ENCODE data around the gene EBF3.

Gene EBF3

DNA sequence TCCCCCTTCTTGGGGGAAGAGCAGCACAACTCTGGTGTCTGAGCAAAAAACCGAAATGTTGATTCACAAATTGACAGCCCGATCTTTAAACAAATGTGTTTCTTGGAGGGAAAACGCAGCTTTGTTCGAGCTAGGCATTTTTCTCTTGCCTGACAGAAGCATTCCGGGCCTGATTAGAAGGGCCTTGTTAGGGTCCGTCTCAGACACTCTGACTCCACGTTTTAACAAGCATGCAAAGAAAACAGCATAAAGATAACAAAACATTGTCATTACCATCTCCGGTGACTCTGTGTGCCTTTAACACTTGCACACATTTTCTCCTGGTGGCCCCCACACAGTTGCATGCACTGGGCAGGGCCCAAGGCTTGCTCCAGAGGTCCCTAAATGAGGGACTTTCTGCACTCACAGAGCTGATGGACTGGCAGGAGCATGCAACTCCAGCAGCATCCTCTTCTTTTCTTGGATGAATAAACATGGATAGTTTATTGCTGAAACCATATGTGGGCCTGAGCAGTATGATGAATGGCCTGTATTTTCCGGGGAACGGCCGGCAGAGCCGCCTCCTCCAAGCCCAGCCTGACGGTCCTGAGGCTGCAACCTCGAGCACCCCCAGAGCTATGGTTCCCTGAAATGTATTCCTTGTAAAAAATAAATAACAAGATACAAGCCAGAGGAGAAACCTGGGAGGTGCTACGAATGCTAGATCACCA, 50.9 kb downstream of the EBF3 start:
- in situ Hi-C loops (cut with MboI; ENCODE audit: low sequenced_read_pairs) = no loop called here

DNA sequence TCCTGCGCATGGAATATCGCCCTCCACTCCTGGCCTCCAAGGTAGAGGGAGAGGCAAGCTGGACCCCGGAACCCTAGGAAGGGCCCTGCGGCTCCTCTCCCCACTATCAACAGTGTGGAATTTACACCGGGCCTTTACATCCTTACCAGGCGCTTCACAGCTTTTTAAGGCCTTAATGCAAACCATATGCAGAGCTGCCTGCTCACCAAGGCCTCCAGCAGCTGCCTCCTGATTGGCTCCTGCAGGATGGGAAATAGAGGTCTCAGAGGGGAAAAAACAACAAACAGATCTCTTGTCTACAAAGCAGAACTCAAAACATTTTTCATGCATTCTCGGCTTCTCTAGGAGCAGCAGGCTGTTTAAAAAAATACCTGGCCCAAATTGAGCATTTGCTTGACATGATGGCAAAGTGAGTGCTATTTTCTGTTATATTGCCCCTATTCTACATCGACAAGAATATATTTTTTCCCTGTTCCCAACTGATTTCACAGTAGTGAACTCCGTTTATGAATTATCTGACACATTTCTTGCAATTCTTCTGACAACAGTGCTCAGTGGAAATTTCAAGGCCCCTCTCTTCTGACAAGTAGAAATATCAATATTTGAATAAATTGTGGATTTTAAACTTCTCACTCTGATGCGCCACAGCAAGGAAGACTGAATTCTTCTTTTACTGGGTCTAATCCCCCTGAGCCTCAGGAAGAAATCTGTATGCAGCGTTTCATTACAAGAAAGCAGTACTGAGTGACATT, 51.7 kb downstream of the EBF3 start:
- in situ Hi-C loops (cut with MboI; ENCODE audit: low sequenced_read_pairs) = no loop called here

GRCh38 chr10:129911451-129912165, 52.5 kb downstream of the EBF3 start:
- in situ Hi-C loops (cut with MboI; ENCODE audit: low sequenced_read_pairs) = no loop called here

- in situ Hi-C loops (cut with MboI; ENCODE audit: low sequenced_read_pairs) = no loop called here
Observed at GRCh38 chr10:129910861-129911260, 53.2 kb downstream of the EBF3 start.

DNA sequence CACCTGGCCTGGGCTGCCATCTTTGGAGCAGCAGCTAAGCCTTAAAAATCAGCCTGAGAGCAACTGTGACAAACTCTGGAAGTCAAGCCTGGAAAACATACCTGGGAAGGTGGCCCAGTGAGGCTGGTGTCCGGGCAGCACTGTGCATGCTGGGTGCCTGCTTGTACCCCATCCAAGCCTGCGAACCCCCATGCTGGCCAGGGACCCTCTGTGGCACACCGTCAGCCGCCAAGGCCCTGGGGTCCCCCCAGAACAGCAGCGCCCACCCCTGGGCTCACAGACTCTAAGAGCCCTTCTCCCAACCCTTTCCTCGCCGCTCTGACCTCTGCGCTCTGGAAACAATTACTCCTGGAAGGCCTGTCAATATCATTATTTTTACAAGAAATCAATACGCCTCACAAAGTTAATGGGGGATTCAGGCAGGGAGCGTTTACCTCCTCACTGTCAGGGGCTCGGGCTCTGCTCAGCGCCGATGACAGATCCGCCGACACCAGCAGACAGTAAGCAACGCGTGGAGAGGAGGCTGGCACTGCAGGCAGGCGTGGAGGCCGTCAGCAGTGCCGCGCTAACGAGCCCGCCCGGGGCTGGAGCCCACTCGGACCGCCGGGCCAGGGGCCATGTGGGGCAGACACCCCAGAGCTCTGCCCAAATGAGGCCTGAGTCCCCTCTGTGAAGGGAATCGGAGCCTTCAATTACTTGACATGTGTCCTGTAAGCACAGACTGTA, 54.4 kb downstream of the EBF3 start:
- in situ Hi-C loops (cut with MboI; ENCODE audit: low sequenced_read_pairs) = no loop called here

DNA sequence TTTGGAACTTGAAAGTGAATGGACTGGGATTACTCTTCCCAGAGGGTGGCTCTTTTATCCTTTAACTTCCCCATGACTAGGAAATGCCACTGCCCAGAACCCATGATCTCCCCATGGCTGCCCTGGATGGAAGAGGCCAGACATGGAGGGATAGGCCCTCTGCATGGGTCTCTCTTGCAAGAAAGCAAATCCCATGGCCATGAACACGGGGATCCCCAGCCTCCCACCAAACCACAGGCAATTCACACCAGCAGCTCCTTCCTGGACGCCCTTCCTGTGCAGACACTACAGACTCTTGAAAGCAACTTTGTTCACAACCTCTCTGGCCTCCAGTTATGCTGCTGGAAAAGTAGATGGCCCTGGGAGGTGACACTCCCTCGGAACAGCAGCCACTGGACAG, 55.0 kb downstream of the EBF3 start:
- in situ Hi-C loops (cut with MboI; ENCODE audit: low sequenced_read_pairs) = no loop called here

- in situ Hi-C loops (cut with MboI; ENCODE audit: low sequenced_read_pairs) = no loop called here
Observed at GRCh38 chr10:129908406-129908805, 55.7 kb downstream of the EBF3 start.

DNA sequence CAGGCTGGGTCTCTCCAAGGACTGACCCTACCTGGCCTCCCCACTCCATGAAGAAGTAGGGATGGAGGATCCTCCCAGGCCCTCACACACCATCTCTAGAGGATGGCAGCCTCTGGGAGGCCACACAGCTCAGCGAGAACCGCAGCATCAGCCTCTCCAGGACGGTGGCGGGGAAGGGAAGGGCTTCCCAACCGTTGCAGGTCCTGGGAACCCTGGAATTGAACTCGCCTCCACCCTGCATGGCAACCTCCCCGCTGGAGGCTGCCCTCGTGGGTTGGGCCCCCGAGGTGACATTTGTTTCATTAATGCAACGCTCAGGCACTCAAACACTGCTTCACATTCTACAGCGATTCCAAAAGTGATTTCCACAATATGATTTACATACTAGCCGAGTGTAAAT, 58.5 kb downstream of the EBF3 start:
- in situ Hi-C loops (cut with MboI; ENCODE audit: low sequenced_read_pairs) = no loop called here

DNA sequence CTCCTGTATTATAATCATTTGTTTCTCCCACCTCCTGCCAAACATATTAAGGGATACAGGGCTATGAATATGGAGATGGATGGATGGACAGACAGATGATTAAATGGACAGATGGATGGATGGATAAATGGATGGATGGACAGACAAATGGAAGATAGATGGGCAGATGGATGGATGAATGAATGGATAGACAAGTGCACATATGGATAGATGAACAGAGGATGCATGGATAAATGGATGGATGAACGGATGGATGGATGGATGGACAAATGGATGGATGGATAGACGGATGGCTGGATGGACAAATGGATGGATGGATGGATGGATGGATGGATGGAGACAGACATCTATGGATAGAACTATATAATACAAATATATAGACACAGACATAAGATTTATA, 59.8 kb downstream of the EBF3 start:
- in situ Hi-C loops (cut with MboI; ENCODE audit: low sequenced_read_pairs) = no loop called here

DNA sequence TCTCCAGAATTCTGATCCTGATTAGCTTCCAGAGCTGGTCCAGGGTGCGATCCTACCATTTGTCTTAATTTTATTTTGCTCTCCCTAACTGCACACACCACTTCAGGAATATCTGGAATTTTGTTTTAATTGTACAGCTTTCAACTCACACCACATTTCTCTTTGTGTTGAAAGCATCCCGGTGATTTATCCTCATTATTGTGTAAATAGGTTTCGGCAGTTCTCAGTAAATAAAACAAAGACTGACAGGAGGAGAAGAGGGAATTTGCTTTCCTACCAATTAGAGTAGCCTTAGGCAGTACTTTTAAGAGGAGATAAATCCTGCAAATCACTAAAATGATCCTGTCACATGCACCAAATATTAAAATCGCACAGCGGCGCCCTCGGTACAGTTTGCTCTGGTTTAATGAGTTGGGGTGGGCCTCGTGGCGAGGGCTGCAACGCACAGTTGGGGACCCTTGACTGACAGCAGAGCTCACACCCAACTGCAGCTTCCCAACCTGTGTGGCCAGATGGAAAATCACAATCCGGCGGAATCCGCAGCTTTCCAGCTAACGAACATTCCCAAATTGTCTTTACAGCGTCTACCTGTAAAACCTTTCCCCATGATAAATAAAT, 62.6 kb downstream of the EBF3 start:
- in situ Hi-C loops (cut with MboI; ENCODE audit: low sequenced_read_pairs) = no loop called here

DNA sequence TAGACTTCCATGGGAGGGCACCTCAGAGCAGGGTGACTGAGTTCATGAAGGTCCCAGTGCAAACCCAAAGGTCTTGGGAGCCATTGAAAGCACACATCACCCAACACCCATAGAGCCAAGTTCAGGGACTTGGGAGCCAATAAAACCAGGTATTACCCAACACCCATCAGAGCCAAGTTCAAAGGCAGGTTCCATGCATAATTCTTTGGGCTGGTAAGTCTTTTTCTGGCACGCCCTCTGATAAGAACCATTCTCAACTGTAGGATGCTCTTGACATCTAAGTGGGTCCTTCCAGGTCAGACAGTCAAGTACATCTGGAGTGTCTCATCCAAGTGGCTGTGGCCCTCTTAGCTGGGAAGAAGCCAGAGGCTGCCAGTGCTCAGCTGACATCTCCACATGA, 63.2 kb downstream of the EBF3 start:
- in situ Hi-C loops (cut with MboI; ENCODE audit: low sequenced_read_pairs) = no loop called here

DNA sequence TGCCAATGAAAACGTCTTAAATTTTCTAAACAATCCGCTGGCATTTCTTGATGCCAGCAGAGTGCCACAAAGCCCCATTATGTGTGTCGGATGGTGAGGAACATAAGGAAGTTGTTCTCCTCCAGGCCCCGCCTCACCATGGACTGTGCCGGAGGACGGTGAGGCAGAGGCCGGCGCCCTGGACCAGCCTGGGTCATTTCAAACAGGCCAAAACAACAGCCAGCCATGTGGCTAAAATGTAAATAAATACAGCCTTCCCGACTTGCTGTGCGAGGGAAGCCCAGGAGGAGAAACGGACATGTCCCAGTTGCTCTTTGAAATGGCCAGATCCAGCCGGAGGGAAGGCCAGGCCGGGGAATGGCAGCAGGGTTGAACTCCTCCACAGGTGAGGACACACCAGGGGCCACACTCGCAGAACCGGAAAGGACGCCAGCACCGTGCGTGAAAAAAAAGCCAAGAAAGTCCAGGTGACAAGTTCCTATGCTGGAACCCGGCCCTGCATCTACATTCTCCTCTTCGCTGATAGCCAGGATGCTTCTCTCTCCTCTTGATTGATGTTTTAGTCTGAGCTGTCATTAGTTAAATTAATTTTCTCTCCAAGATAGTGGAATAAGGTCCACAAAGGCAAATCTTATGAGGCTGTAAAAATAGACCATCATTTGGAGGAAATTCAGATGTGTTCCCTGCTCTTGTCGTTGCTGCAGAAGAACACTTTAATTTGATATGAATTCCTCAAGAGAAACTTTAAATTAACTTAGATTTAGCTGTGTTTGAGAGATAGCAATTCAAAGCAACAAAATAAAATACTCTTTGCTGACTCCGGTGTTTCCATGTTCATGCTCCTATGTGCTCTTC, 64.6 kb downstream of the EBF3 start:
- in situ Hi-C loops (cut with MboI; ENCODE audit: low sequenced_read_pairs) = no loop called here

DNA sequence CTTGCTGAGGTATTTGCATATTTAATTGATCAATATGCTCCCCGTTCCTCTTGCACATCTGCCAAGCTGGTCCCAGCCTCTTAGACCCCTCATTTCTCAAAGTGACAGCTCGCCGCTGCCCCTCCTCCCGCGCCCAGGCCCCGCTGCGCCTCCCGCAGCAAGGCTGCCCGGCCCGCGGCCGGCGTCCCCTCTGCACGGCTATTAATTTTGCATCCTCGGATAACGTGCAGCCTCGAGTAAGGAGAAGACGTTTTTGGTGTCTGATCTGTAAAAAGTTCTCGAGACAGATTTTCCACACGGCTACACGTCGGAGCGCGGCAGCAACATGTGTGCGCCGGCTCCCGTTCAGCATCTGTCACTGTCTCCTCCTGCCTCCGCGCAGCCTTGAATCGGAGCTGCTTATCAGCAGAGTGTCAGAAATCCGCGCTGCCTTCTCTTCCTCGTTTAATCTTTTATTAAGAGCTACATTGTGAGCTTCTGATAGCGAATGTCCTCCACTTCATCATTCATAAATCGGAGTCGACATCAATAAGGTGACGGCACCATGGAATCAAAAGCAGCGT, 65.3 kb downstream of the EBF3 start:
- in situ Hi-C loops (cut with MboI; ENCODE audit: low sequenced_read_pairs) = no loop called here

DNA sequence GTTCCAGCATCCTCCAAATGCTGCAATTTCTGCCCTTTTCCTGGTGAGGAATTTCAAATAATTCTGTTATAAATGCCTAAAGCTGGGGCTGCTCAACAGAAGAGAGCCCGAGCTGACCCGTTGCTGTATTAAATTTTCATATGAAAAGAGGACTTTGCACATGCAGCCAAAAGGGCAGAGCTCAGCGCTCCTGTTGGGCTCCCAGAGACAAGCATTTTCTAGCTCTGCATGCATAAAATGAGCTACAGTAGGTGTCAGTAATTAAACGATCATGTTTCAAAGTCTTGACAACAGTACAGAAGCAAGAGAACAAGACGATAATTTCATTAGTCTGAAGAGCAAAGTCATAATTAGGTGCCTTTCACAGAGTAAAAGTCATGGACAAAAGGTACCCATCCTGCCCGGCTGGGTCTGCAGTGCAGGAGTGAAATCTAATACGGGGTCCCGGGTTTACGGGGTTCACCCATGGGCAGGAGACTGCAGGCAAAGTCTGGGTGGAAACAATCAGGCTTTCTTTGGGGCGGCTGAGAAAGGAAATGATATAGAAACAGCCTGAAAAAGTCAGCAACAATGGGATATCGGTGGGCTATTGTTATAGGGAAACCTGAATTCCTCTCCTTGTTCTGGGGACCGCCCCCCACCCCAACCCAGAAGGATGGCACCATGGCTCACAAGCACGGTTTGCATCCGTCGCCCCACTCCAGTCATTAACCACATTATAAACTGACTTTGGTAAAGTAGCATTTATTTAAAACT, 66.0 kb downstream of the EBF3 start:
- in situ Hi-C loops (cut with MboI; ENCODE audit: low sequenced_read_pairs) = no loop called here

- in situ Hi-C loops (cut with MboI; ENCODE audit: low sequenced_read_pairs) = no loop called here
Observed at GRCh38 chr10:129896860-129897200, 67.2 kb downstream of the EBF3 start.

DNA sequence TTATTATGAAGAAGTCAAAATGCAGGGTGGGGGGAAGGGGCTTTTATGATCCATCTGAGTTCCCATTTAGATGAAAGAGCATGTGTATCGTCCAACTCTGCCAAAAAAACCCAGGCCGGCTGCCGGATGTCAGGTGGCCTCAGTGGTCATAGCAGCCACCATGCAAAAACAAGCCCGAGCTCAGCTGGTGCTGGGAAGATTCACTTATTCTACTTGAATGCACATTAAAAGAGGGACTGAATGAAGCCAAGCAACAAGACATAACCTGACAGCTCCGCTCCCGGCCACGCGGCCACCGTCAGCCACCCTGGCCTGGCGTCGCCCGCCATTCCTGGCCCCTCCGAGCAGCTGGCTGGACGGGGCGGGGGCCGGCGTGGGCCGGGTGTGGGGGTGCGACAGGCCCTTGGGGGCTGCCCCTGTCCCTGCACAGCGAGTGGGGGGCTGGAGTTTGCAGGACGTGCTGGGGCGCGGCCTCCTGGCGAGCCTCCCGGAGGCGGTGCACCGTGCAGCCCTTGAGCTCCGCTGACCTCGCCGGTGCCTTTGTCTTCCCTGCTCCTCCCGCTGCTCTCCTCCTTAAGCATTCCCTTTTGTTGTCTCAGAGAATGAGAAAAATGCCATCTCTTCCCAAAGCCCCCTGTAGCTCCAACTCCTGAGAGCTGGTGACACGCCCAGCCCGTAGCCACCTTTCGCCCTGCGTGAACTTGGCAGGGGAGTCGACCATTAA, 67.8 kb downstream of the EBF3 start:
- in situ Hi-C loops (cut with MboI; ENCODE audit: low sequenced_read_pairs) = no loop called here

DNA sequence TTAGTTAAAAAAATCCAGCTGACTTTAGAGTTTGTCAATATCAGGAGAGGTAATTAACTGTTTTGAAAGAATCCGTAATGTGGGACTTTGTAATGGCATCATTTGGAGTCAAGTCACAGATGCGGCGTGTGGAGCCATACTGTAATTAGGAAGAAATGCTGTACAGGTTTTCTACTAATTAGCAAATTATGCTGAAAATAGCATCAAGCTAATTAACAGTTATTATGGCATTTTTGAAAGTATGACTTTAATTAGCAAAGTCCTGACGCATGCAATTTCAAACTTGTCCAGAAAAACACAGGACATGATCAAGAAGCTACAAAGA, 68.3 kb downstream of the EBF3 start:
- in situ Hi-C loops (cut with MboI; ENCODE audit: low sequenced_read_pairs) = no loop called here

DNA sequence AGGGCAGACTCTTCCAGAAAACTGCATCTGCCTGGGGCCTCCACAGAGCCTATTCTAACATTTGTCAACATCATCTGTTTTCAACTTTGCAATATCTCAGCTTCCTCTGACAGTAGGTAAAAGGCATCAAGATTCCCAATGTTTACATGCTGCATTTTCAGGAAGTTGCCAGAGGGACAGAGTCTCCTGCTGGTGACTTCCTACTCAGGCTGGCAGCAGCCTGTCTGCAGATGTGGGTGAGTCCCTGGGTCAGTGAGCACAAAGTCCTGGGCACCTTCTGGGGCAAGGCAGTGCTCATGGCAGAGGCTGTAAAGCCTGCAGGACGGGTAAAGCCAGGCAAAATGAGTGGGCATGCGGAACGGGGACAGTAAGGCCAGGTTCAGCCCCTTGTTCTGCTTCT, 69.4 kb downstream of the EBF3 start:
- in situ Hi-C loops (cut with MboI; ENCODE audit: low sequenced_read_pairs) = no loop called here

Measured in hTERT RPE-1 (cell line).